Activated gamma-delta T cell treated with Interleukin-2 at 50 U/mL for 16 hours (primary cell): Measurements from ENCODE around the gene SETD5.
A peak's percentile ranks its signal among the peaks of the same experiment; 100 is the strongest.

Experiments
- DNase-seq: peaks from one replicate; pipeline ENCODE4 v3.0.0-alpha.2; 2020

The SETD5 gene, protein sequence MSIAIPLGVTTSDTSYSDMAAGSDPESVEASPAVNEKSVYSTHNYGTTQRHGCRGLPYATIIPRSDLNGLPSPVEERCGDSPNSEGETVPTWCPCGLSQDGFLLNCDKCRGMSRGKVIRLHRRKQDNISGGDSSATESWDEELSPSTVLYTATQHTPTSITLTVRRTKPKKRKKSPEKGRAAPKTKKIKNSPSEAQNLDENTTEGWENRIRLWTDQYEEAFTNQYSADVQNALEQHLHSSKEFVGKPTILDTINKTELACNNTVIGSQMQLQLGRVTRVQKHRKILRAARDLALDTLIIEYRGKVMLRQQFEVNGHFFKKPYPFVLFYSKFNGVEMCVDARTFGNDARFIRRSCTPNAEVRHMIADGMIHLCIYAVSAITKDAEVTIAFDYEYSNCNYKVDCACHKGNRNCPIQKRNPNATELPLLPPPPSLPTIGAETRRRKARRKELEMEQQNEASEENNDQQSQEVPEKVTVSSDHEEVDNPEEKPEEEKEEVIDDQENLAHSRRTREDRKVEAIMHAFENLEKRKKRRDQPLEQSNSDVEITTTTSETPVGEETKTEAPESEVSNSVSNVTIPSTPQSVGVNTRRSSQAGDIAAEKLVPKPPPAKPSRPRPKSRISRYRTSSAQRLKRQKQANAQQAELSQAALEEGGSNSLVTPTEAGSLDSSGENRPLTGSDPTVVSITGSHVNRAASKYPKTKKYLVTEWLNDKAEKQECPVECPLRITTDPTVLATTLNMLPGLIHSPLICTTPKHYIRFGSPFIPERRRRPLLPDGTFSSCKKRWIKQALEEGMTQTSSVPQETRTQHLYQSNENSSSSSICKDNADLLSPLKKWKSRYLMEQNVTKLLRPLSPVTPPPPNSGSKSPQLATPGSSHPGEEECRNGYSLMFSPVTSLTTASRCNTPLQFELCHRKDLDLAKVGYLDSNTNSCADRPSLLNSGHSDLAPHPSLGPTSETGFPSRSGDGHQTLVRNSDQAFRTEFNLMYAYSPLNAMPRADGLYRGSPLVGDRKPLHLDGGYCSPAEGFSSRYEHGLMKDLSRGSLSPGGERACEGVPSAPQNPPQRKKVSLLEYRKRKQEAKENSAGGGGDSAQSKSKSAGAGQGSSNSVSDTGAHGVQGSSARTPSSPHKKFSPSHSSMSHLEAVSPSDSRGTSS (N-terminal part only)

DNA sequence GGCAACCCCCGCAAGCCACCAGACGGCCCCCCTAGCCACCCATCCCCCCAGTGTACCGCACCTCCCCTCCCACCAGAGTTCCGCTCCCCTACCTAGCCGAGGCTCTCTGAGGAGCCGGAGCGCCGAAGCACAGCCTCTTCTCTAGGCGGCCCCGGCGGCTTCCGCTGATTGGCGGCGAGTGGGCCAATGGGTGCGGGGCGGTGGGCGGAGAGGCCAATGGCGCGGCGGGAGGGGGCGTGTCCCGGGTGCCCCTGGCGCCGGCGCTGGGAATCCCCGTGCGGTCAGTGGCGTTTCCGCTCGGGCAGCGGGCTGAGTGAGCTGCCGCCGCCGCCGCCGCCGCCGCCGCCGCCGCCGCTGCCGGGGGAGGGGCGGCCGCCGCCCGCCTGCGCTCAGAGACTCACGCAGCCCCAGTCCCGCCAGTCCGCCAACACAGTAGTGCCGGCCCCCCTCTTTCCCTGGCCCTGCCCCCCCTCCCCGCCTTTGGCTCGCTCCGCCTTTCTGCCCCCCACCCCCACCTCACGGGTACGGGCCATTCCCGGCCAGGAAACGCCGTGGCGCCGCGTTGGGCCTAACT, at the start of gene SETD5:
Gene SETD5, plus strand, starts transcription at position 284 of the 574 bp plus-strand sequence. CDS start 31,324 bp downstream, outside the sequence.
- peak; percentile 99 for DNase-seq

DNA sequence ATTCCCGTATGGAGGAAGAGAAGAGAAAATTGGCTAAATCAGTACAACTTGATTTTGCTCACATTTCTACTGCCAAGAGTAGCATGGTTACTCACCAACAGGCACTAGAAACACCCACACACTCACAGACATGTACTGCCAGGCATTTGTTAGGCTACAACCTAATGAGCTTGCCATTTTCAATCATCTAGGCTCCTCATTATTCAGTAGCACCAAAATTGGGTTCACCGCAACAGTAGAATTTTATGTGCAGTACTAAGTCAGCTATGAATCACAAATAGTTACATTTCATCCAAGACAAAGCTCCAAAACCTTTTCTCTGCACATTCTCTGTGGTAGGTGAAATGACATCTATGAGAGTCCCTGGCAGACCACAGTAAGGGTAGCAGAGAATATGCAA, 49.5 kb upstream of the SETD5 start:
- no peak for DNase-seq

DNA sequence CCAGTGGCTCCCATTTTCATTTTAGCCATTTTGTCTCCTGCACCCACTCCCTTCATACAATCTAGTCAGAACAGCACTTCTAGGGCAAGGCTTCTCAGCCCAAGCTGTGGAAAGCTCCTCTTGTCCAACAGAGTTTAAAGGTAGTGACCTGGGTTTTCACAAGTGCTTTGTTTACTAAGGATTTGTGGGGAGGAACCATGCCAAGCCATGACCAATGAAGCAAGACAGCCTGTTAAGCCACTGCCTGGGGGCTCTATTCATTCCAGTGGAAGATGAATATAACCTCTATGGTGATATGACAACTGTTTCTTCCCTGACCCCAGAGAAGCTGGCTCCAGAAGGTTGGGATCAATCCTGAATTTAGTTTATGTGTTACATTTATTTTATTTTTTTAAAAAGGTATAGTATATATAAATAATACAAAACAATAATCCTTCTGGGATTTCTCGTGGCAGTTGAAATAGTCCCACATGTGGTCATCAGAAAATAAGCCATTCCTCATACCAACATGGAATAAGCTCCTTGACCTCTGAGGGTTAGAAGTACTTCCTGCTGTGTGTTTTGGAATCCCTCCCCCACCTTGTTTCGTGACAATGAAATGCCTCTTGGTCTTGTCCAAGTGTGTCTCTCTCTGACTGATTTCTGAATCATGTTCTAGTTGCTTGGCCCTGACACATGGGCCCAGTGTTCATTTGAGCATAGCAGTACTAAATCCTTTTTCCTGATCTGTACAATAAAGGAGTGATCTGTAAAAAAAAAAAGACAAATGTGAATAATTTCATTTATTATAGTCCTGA, 47.9 kb upstream of the SETD5 start:
- DNase-seq = no peak

DNA sequence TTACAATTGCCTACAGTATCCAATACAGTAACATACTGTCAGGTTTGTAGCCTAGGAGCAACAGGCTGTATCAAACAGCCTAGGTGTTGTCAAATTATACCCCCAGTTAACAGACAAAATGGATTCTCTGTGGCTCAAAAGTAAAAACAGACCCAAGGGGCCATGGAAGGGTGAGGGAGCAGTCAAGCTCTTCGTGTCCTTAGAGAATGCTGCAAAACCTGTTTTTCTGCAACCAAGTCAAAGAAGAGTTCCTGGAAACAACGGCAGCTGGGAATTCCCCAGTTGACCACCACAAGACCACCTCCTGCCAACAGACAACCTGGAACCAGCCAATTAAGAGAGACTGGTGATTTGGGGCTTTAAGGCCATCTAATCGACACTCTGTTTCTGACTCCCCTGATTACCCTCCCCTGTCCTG, 45.7 kb upstream of the SETD5 start:
- no peak for DNase-seq

DNA sequence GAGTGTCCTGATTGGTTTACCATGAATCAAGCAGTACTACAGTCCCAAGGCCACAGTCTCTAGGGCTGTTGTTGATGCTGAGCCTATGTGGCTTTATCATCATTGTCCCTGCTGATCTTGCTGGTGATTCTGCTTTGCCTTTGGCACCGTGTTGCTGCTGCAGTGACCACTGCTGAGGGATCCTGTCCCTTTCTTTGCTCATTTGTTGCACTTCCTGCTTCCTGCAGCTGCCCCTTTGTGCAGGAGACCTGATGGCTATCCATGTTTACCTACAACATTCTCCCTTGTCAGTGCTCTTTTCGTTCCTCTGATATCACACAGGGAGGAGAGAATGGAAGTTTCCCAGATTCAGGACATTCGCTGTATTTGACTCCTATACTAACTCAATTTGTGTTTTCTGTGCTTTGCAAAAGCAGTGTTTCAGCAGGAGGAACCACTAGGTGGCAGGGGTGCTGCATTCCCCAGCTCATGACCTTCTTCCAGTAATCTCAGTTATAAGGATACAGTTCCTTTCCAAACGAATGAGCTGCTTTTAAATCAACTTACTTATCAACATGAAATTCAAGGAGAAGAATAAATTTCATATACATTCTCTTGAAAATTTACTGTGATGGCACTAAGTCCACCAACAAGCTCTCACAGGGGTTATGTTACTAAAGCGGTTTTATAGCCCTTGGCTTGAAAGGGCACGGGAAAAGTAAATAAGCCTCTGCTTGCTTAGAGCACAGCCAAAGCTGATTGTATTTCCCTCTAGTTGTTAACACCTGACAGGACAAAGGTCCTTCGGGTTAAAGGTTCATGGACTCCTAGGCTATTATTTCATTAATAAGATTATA, 44.3 kb upstream of the SETD5 start:
- DNase-seq = peak; percentile 55

DNA sequence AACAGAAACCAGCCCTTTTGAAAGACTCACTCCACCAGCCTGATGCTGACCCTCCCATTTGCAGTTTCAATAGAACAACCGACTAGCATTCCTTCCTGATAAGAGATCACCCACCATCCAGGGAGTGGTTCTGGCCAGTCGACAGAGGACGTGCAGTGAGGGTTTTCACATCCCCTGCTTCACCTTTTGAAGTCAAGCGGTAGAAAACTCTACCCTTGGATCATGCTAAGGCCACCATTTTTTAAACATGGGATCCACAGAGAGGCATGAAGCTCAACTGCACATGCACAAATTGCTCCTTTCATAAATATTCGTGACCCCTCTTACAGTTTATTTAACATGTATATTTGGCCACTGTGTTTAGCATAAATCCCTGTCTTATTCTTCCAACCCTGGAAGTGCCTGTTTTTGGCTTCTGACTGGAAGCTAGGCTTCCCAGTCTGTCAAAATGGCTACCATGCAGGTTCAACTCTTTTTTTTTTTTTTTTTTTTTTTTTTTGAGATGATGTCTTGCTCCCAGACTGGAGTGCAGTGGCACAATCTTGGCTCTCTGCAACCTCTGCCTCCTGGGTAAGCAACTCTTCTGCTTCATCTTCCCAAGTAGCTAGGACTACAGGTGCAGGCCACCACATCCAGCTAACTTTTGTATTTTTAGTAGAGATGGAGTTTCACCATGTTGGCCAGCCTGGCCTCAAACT, 35.6 kb upstream of the SETD5 start:
- no peak for DNase-seq

DNA sequence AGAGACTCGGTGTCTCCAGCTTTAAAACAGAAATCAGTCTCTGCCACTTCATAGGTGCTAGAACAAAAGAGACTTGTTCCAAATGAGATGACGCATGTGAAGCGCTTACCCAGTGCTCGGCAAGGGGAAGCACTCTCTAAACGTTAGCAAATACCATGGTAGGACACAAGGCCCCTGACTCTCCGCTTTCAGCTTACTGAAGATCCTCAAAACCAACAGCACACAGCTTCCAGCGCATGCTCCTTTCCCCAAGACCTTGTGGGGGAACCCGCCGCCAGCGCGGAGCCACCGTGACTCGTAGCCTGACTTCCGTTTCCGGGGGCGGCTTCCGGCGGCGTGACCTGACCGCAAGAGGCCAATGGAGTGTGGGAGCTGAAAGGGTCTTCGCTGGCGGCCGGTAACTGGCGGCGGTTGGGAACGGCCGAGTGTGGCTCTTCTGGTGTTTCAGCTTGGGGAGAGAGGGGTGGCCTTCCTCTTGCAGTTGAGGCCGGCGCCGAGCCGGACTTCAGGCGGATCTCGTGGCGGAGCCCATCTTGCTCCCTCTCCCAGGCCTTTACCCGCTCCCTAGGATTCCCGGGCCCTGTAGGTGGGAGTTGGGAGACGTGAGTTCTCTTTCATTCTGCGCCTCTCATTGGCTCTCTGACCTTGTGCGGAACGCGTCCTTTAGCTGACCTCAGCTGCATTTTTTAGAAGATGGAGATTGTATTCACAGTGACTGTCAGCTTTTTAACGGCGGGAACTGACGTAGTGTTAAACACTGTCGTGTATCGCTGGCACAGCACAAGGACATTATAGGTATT, 34.5 kb upstream of the SETD5 start, which contains the start of gene THUMPD3:
Gene THUMPD3, plus strand, starts transcription at position 324 of the 800 bp plus-strand sequence. CDS start 2,015 bp downstream, outside the sequence.
- peak; percentile 91 for DNase-seq

DNA sequence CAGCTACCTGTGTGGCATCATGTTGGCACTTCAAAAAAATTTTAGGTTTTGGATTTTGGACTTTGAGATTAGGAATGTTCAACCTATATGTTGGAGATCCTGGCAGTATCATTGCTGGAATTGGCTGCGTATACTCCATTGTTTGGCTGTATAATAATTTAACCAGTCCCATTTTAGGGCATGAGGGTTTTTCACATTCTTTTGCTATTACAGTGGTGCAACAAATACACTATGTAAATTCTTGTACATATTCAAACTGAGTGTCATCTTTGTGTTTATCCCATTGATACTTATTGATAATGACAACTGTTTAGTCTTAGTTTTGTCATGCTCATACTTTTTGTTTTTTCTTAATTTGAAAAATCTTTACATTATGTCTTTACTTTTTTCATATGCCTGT, 27.9 kb upstream of the SETD5 start:
- DNase-seq = no peak

DNA sequence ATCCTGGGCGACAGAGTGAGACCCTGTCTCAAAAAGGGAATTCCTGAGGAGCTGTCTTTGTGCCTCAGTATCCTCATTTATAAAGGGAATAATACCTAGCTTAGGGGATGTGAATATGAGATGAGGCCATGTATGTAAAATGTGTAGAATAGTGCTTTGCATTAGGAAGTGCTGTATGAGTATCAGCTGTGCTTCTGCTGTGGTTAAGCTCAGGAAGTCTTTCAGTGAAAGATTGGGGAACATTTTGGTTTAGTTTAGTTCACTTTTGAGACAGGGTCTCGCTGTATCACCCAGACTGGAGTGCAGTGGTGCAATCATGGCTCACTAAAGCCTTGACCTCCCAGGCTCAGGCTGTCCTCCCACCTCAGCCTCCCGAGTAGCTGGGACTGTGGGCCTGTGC, 23.9 kb upstream of the SETD5 start:
- no peak for DNase-seq

DNA sequence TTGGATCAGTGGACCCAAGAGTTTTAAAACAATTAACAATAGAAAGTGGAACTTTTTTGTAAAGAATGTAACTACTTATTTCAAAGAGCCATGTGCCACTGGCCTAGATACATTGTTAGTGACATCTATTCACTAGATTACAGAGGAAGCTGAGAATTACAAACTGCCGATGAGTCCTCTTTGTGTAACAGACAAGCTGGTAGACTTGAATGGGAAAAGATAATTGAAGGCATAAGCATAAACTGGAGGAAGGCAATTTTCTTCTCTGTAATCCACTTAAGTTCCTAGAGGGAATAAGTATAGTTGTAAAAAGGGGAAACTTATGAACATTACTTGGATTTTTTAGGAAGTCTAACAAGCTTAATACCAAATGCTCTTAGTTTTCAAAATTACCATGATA, 19.4 kb upstream of the SETD5 start:
- no peak for DNase-seq

DNA sequence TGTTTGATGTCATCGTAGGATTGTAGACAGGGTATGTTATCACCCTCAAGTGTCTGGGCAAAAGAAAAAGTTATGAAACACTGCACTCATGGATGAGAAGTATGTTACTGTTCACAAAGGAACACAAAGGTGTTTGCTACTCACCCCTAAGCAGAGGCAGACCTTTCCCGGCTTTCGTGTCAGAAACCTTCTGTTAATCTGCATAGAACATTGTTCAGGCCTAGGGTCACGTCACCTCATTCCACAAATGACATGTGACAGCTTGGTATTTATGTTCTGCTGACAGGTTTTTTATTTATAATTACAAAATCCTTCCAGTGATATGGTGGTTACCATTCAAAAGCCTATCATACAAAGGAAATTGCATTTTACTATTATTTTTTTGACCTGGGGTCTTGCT, 18.1 kb upstream of the SETD5 start:
- DNase-seq = no peak

DNA sequence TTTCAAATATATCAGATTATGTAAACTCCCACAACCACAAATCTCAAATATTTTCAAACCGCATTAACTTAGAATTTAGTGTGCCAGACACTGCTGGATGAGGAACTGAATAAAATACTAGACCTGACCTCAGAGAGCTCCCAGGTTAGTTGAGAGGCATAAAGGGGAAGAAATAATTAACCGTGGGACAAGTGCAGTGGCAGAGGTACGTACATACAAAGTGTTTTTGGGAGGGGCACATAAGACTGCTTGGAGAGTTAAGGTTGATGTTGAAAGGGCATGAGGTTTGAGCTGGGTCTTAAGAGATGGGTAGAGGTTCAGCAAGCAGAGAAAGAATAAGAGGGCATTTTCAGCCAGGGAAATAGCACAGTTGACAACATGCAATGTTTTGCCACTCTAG, 17.4 kb upstream of the SETD5 start:
- DNase-seq = no peak

DNA sequence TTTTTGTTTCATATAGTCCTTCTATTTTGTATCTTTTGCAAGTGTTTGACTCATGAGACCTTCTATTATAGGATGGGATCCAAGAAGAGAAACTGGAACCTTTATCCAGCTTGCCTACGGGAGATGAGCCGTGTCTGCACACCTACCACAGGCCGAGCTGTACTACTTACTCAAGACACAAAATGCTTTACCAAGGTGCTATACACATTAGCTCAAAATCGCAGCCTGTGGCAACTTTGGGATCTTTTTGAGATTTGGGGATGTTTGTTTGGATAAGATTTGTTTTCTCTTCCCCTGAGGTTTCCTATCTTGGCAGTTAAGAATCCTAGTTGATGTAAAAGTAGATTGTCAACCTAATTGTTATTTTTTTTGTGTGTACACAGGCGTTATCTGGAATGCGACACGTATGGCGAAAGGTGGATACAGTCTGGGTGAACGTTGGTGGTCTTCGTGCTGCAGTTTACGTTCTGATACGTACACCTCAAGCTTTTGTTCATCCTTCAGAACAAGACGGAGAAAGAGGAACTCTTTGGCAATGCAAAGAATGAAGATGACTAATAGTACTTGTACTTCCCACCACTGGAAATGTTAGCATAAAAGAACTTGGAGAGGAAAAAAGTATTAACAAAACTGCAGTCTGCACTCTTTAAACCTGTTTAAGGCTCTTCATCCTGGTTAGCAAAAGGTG, 13.1 kb upstream of the SETD5 start:
- DNase-seq = no peak

DNA sequence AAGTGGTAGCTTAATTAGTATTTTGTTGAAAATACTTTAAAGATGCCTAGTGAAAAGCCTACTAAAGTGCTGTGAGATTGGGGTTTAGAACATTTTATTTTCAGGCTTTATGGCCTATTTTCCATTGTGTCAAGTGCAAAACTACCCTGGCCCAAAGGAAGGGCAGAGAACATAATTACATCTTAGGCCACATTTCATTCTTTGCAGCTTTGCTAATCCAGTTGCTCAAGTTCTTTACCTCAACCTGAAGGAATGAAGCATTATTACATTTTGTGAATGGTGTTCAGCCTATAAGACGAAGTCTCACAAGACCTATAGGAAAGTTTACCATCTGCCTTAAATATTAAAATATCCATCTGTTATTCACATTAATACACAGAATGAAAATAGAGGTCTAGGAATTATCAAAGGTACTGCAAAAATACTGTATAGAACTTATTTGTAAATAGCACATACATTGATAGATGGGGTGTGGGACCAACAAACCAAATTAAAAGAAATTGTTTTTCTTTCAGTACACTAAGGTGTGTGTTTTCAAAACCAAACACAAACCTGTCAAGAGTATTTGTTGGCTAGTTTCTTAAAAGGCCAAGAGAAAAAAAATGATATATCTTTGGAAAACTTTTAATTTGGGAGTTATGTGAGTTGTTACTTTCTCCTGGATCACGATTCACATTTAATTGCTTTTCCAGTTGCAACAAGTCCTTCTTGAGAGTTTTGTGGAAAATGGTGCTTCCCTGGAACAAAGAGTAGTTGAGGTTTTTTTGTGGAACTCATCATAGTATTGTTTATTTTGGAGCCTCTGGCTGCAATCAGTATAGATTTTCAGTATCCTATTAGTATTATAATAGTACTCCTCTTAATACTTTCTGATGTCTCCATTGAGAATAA, 12.0 kb upstream of the SETD5 start:
- no peak for DNase-seq

DNA sequence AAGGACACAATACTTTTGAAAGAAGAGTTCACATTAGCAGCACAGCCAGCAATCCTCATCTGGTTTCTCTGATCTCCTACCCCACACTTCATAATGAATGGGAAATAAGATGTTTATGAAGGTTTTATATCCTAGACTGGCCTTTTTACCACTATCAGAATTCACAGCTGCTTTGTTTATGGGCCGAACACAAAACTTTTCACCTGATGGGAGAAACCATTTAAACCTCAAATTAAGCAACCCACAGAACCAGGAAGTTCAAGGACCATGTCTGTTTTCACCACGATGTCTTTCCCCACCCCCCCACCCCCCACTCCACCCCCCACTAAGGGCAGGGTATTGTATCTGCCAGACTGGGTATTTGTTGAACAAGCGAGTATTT, 11.3 kb upstream of the SETD5 start:
- no peak for DNase-seq

DNA sequence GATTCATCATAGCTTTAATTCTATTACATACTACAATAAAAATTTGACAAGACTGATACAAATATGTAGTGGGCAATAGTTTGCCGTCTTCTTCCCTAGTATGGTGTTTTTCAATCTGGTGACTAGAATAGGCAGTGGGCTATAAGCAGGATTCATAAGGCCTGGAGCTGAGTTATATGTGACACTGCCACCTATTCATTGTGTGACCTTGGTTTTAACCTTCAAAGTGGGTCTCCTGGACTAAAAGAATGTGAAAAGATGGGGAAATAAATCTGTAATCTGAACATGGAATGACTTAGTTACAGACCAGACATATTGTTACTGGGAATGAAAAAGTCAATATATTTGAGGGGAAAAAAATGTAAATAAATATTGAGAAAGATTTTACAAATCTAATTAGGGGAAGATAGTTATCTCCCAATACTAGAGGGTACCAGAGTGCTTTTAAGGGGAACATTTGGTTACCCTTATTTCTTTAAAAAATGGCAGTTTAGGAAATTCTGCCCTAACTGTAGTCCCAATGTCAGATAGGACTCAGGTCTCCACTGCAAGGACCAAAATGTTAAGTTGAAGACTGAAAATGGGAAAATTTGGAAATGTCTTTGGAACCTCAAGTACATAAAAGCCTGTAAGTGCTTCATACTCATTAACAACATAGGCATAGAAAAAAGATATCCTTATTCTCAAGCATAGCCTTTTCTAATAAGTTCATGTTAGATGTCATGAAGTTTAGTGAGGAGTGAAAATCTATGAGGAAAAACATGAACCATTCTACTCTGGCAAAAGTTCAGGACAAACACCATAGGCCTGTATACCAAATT, 10.7 kb upstream of the SETD5 start:
- no peak for DNase-seq

DNA sequence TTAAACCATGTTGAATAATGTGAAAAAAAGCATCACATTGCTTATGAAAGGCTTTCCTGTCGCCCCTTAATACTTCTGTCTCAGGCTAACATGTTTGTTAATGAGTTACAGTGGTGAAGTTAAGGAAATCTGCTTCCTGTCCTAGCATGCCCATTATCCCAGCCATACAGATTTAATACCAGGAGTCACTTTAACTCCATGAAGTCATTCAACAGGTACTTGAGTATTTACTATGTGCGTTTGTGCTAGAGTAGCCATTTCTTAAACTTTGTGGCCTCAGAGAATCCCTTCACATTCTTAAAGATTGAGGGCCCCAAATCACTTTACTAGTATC, 10.1 kb upstream of the SETD5 start:
- DNase-seq = no peak
